ENCODE results near the gene ZFYVE28. TPM values are rescaled to one million over a fixed set of nuclear protein-coding genes. Genes with fewer than 3 reads are reported as not detected.

The ZFYVE28 gene
- total and polyA plus RNA-seq, 2 donors from 2014 or later = 8.0 to 18.9 TPM

- peaks cover 0 to 60% (median 18%) of the 10 kb centered on the region in 3 donors for H3K4me1 ChIP-seq (ENCODE audit: control insufficient read depth in 2 of 3, insufficient read depth in 2 of 3, low read depth in 1 of 3, low read length in 3 of 3)
- no peak for TF ChIP-seq CTCF (IDR thresholded peaks at IDR 0.05; ENCODE audit: borderline replicate concordance, extremely low read depth, insufficient read depth)
- FAIRE-seq = no peak
Measured at GRCh38 chr4:2256781-2257191, 161.7 kb downstream of the ZFYVE28 start.

GRCh38 chr4:2256156-2256731 lies 162.2 kb downstream of the ZFYVE28 start:
- intact Hi-C loops (cut with DNase I) = no loop called here
- no peaks in the 10 kb centered on the region for H3K27me3 ChIP-seq (ENCODE audit: control insufficient read depth, insufficient read depth, low read length)
- TF ChIP-seq CTCF (IDR thresholded peaks at IDR 0.05; ENCODE audit: borderline replicate concordance, extremely low read depth, insufficient read depth) = no peak
- DNase-seq = peak in 2 of 5 donors; percentile 8 to 85
- peaks cover 0 to 10% (median 6%) of the 10 kb centered on the region in 3 donors for H3K36me3 ChIP-seq (ENCODE audit: control insufficient read depth in 2 of 3, insufficient read depth in 3 of 3, low read length in 3 of 3)
- no peak for FAIRE-seq
- H3K27ac ChIP-seq (ENCODE audit: low read depth in 2 of 2, low read length in 2 of 2) = peak overlapping the region; percentile 87 to 90
- no peaks in the 10 kb centered on the region for H3K9me3 ChIP-seq (ENCODE audit: control insufficient read depth in 2 of 3, insufficient read depth in 1 of 3, low read length in 3 of 3)
- no peak overlapping the region for H3K9ac ChIP-seq (ENCODE audit: low read length in 3 of 3)
- no peak overlapping the region for H3K4me3 ChIP-seq (ENCODE audit: low read length in 3 of 3)
- peaks cover 0 to 60% (median 18%) of the 10 kb centered on the region in 3 donors for H3K4me1 ChIP-seq (ENCODE audit: control insufficient read depth in 2 of 3, insufficient read depth in 2 of 3, low read depth in 1 of 3, low read length in 3 of 3)

More at GRCh38 chr4:2256781-2257191, 161.7 kb downstream of the ZFYVE28 start:
- intact Hi-C loops (cut with DNase I) = no loop called here
- Histone ChIP-seq H3K27me3 (ENCODE audit: control insufficient read depth, insufficient read depth, low read length) (no peaks in the 10 kb centered on the region), H3K9ac (ENCODE audit: low read length in 3 of 3) (peak overlapping the region in 1 of 3 donors; percentile 51), H3K9me3 (ENCODE audit: control insufficient read depth in 2 of 3, insufficient read depth in 1 of 3, low read length in 3 of 3) (no peaks in the 10 kb centered on the region), H3K27ac (ENCODE audit: low read depth in 2 of 2, low read length in 2 of 2) (peak overlapping the region; percentile 87 to 90), H3K4me3 (ENCODE audit: low read length in 3 of 3) (no peak overlapping the region), H3K36me3 (ENCODE audit: control insufficient read depth in 2 of 3, insufficient read depth in 3 of 3, low read length in 3 of 3) (peaks cover 0 to 10% (median 6%) of the 10 kb centered on the region in 3 donors)
- peak in 2 of 5 donors; percentile 8 to 95 for DNase-seq

GRCh38 chr4:2255501-2256155 lies 162.8 kb downstream of the ZFYVE28 start:
- Histone ChIP-seq H3K9ac (ENCODE audit: low read length in 3 of 3) (no peak overlapping the region), H3K4me1 (ENCODE audit: control insufficient read depth in 2 of 3, insufficient read depth in 2 of 3, low read depth in 1 of 3, low read length in 3 of 3) (peaks cover 0 to 59% (median 16%) of the 10 kb centered on the region in 3 donors), H3K9me3 (ENCODE audit: control insufficient read depth in 2 of 3, insufficient read depth in 1 of 3, low read length in 3 of 3) (no peaks in the 10 kb centered on the region), H3K27ac (ENCODE audit: low read depth in 2 of 2, low read length in 2 of 2) (peak overlapping the region; percentile 87 to 90), H3K27me3 (ENCODE audit: control insufficient read depth, insufficient read depth, low read length) (no peaks in the 10 kb centered on the region), H3K36me3 (ENCODE audit: control insufficient read depth in 2 of 3, insufficient read depth in 3 of 3, low read length in 3 of 3) (peaks cover 0 to 10% (median 6%) of the 10 kb centered on the region in 3 donors), H3K4me3 (ENCODE audit: low read length in 3 of 3) (no peak overlapping the region)
- no peak for FAIRE-seq
- intact Hi-C loops (cut with DNase I) = no loop called here
- DNase-seq = peak; percentile 32 to 87 (median 55)
- no peak for TF ChIP-seq CTCF (IDR thresholded peaks at IDR 0.05; ENCODE audit: borderline replicate concordance, extremely low read depth, insufficient read depth)
